ENCODE measurements around the gene TNFSF13B. TPM values are rescaled to one million over a fixed set of nuclear protein-coding genes. Genes with fewer than 3 reads are reported as not detected.

The TNFSF13B gene
- total RNA-seq, 1 donor from 2014 or later: 0.71 TPM

GRCh38 chr13:108227651-108228272, 41.8 kb upstream of the TNFSF13B start:
- no peak for DNase-seq (ENCODE audit: low read depth)
- Histone ChIP-seq H3K27me3 (ENCODE audit: control insufficient read depth, insufficient read depth, low read length) (no peaks in the 10 kb centered on the region), H3K4me3 (ENCODE audit: low read depth, low read length) (no peak overlapping the region), H3K36me3 (ENCODE audit: control insufficient read depth, insufficient read depth, low read length) (no peaks in the 10 kb centered on the region)
- TF ChIP-seq CTCF (IDR thresholded peaks at IDR 0.05; ENCODE audit: insufficient read depth, low read length, poor library complexity, severe bottlenecking): peak; percentile 70

GRCh38 chr13:108230377-108230776, 39.1 kb upstream of the TNFSF13B start:
- TF ChIP-seq CTCF (IDR thresholded peaks at IDR 0.05; ENCODE audit: insufficient read depth, low read length, poor library complexity, severe bottlenecking): no peak
- no peak for DNase-seq (ENCODE audit: low read depth)
- no peak overlapping the region for H3K4me3 ChIP-seq (ENCODE audit: low read depth, low read length)
- no peaks in the 10 kb centered on the region for H3K27me3 ChIP-seq (ENCODE audit: control insufficient read depth, insufficient read depth, low read length)
- H3K36me3 ChIP-seq (ENCODE audit: control insufficient read depth, insufficient read depth, low read length): no peaks in the 10 kb centered on the region

GRCh38 chr13:108249150-108249549, 20.4 kb upstream of the TNFSF13B start:
- no peak for DNase-seq (ENCODE audit: low read depth)
- Histone ChIP-seq H3K4me3 (ENCODE audit: low read depth, low read length) (no peak overlapping the region), H3K27me3 (ENCODE audit: control insufficient read depth, insufficient read depth, low read length) (no peaks in the 10 kb centered on the region), H3K36me3 (ENCODE audit: control insufficient read depth, insufficient read depth, low read length) (no peaks in the 10 kb centered on the region)
- TF ChIP-seq CTCF (IDR thresholded peaks at IDR 0.05; ENCODE audit: insufficient read depth, low read length, poor library complexity, severe bottlenecking): no peak

GRCh38 chr13:108257248-108257647, 12.3 kb upstream of the TNFSF13B start:
- DNase-seq (ENCODE audit: low read depth): no peak
- no peak for TF ChIP-seq CTCF (IDR thresholded peaks at IDR 0.05; ENCODE audit: insufficient read depth, low read length, poor library complexity, severe bottlenecking)
- H3K4me3 ChIP-seq (ENCODE audit: low read depth, low read length): no peak overlapping the region
- H3K36me3 ChIP-seq (ENCODE audit: control insufficient read depth, insufficient read depth, low read length): no peaks in the 10 kb centered on the region
- H3K27me3 ChIP-seq (ENCODE audit: control insufficient read depth, insufficient read depth, low read length): no peaks in the 10 kb centered on the region

GRCh38 chr13:108263621-108264355, 5.7 kb upstream of the TNFSF13B start:
- no peak for TF ChIP-seq CTCF (IDR thresholded peaks at IDR 0.05; ENCODE audit: insufficient read depth, low read length, poor library complexity, severe bottlenecking)
- H3K36me3 ChIP-seq (ENCODE audit: control insufficient read depth, insufficient read depth, low read length): no peaks in the 10 kb centered on the region
- H3K4me3 ChIP-seq (ENCODE audit: low read depth, low read length): no peak overlapping the region
- DNase-seq (ENCODE audit: low read depth): no peak
- H3K27me3 ChIP-seq (ENCODE audit: control insufficient read depth, insufficient read depth, low read length): no peaks in the 10 kb centered on the region

Data from kidney epithelial cell (primary cell).